Heart right ventricle (tissue), 16 donors: ENCODE data around the gene MPP1. TPM values are rescaled to one million over a fixed set of nuclear protein-coding genes. Genes with fewer than 3 reads are reported as not detected.
A peak's percentile ranks its signal among the peaks of the same experiment; 100 is the strongest.

ENCODE experiments used
- ATAC-seq, 8 donors: fragments of 200-7000 bp; cut with Tn5 transposase; one replicate each; pipeline ENCODE4 v1.9.1; 2020; ENCODE audit warnings: mild to moderate bottlenecking in 8 of 8, moderate library complexity in 8 of 8, moderate number of reproducible peaks in 1 of 8
- DNase-seq, 2 donors: peaks; one replicate each; pipeline ENCODE4 v3.0.0-alpha.2; 2020
- H3K27ac ChIP-seq, 10 donors: fragments of 200-600 bp; sonication (generic) in 2 of 10; one replicate each; pipeline versions ENCODE4 v1.5.0 to v1.8.0; 2020 to 2022; ENCODE audit warnings: mild to moderate bottlenecking in 3 of 10
- H3K27me3 ChIP-seq, 7 donors: fragments of 200-600 bp; one replicate each; pipeline ENCODE4 v1.8.0; 2021 to 2022; ENCODE audit warnings: mild to moderate bottlenecking in 2 of 7
- H3K36me3 ChIP-seq, 9 donors: fragments of 200-600 bp; sonication (generic) in 1 of 9; one replicate each; pipeline versions ENCODE4 v1.5.0 to v1.8.0; 2020 to 2022; ENCODE audit warnings: mild to moderate bottlenecking in 2 of 9
- H3K4me1 ChIP-seq, 9 donors: fragments of 200-600 bp; sonication (generic) in 1 of 9; one replicate each; pipeline versions ENCODE4 v1.5.0 to v1.8.0; 2020 to 2022; ENCODE audit warnings: mild to moderate bottlenecking in 4 of 9
- H3K4me3 ChIP-seq, 10 donors: fragments of 200-600 bp; sonication (generic) in 2 of 10; one replicate each; pipeline versions ENCODE4 v1.5.0 to v1.8.0; 2020 to 2022; ENCODE audit warnings: mild to moderate bottlenecking in 7 of 10, moderate library complexity in 2 of 10
- H3K9me3 ChIP-seq, 11 donors: fragments of 200-600 bp in 10 of 11; sonication (generic) in 2 of 11; one replicate each; pipeline versions ENCODE4 v1.5.0 to v1.8.0; 2013 to 2022; ENCODE audit warnings: mild to moderate bottlenecking in 2 of 11, control low read depth in 1 of 11, moderate library complexity in 1 of 11
- CTCF ChIP-seq, 9 donors: fragments of 200-600 bp; sonication (generic) in 2 of 9; IDR thresholded peaks; one replicate each; pipeline versions ENCODE4 v1.5.0 to v1.8.0; 2021 to 2022; ENCODE audit warnings: antibody characterized with exemption in 9 of 9, mild to moderate bottlenecking in 5 of 9, moderate library complexity in 1 of 9
- WGBS, 2 donors: extraction: QIAGEN DNeasy Blood & Tissue Kit; methylation state at CpG; one replicate each; pipeline ENCODE4 v1.1.7; 2013; ENCODE audit warnings: inconsistent platforms in 1 of 2; 5-methylcytosine and 5-hydroxymethylcytosine counted together
- intact Hi-C, 10 donors: fragments of 100-400 bp; cut with DNase I; formaldehyde crosslinking; loops; one replicate each; pipeline versions ENCODE4 v1.11.1 to v1.14.2; 2022
- polyA plus RNA-seq, 2 donors: library from polyadenylated mRNA; stranded (reverse); fragments of 200-250 nt; gene quantifications; one replicate each; pipeline ENCODE4 v1.2.3, GENCODE V29; 2013
- total RNA-seq, 10 donors: library from RNA; stranded (reverse); fragmentation: NEBNext Ultra II Directional in 3 of 10; extraction: Animal tissue kit (Norgen Biotek cat#: 25700) in 3 of 10; gene quantifications; one replicate each; pipeline versions ENCODE4 v1.2.1 to v1.2.4, GENCODE V29; 2021 to 2023
- donor health status: Arrhythmogenic right ventricular cardiomyopathy.
- donor health status: ischemic (EF 13 %, LVEDD 7.1; RV severe dilation, severe dysfunction).
- donor health status: healthy with polysubstance abuse.
- donor health status: DM: no; HTN: yes; CAD: no.
- donor health status: DM: no; HTN: no; CAD: no.
- donor health status: ischemic (EF 25% LVEDD 6.9; RV normal size, moderate dysfunction).
- donor health status: ischemic (EF 25% LVEDD 5.7; RV mildly dilated, moderate dysfunction).
- donor health status: healthy.
- donor health status: DM: yes; HTN: yes; CAD: no.
- donor health status: Ischemic cardiomyopathy.
- donor health status: ischemic (EF 35%, LVEDD 5.7; RV mildly dilated, moderate dysfunction).
- donor health status: nonischemic (EF 11% LVEDD 7.7; RV severe dilation, severe dysfunction).
- donor health status: DM: yes; HTN: yes; CAD: no.
- donor health status: PGD.
- donor health status: ischemic (EF 29% LVEDD 5.4; RV normal size, mild dysfunction).
- donor health status: nonischemic (EF 23%, LVEDD 6.1; RV moderate dilation, normal function).

MPP1 gene
- total and polyA plus RNA-seq, 12 donors, result 18.4 to 50.6 (median 39.6) TPM

- Histone ChIP-seq H3K4me3 (peak overlapping the region in 1 of 10 donors; percentile 9), H3K9me3 (no peaks in the 10 kb centered on the region), H3K4me1 (peaks cover 0 to 42% (median 11%) of the 10 kb centered on the region in 9 donors), H3K36me3 (no peaks in the 10 kb centered on the region), H3K27me3 (no peaks in the 10 kb centered on the region), H3K27ac (peak overlapping the region in 4 of 10 donors; percentile 22 to 88 (median 52))
- no peak for ATAC-seq
- TF ChIP-seq CTCF (IDR thresholded peaks at IDR 0.05), result no peak
- DNase-seq, result no peak
- WGBS, 2 donors, result 75 to 80% methylated on average over 8 of the region's 8 CpGs
- intact Hi-C loops, result no loop called here
These were observed 4.6 kb downstream of the MPP1 start for GRCh38 chrX:154800478-154801210.

- WGBS, 2 donors, result 46 to 55% methylated on average over 9 of the region's 9 CpGs
- ATAC-seq (peak in 4 of 8 donors; percentile 16 to 37 (median 34)), DNase-seq (no peak)
- Histone ChIP-seq H3K27ac (peak overlapping the region in 5 of 10 donors; percentile 3 to 88 (median 50)), H3K4me1 (peaks cover 0 to 44% (median 11%) of the 10 kb centered on the region in 9 donors), H3K36me3 (no peaks in the 10 kb centered on the region), H3K4me3 (peak overlapping the region in 1 of 10 donors; percentile 9), H3K9me3 (no peaks in the 10 kb centered on the region), H3K27me3 (no peaks in the 10 kb centered on the region)
- intact Hi-C loops, result no loop called here
- TF ChIP-seq CTCF (IDR thresholded peaks at IDR 0.05), result no peak
These were observed 5.5 kb downstream of the MPP1 start for GRCh38 chrX:154799556-154800348.

GRCh38 chrX:154797006-154797405, 8.3 kb downstream of the MPP1 start:
- intact Hi-C loops, result no loop called here
- Histone ChIP-seq H3K27me3 (no peaks in the 10 kb centered on the region), H3K4me3 (no peak overlapping the region), H3K9me3 (no peaks in the 10 kb centered on the region), H3K4me1 (peaks cover 0 to 39% (median 11%) of the 10 kb centered on the region in 9 donors), H3K27ac (peak overlapping the region in 1 of 10 donors; percentile 1), H3K36me3 (no peaks in the 10 kb centered on the region)
- no peak for TF ChIP-seq CTCF (IDR thresholded peaks at IDR 0.05)
- WGBS, 2 donors, result 66% methylated on average over 6 of the region's 6 CpGs
- ATAC-seq (no peak), DNase-seq (no peak)

- peak overlapping the region in 1 of 10 donors; percentile 64 for H3K27ac ChIP-seq
These were observed 10.3 kb downstream of the MPP1 start for GRCh38 chrX:154795016-154795415.

More at GRCh38 chrX:154795016-154795415, 10.3 kb downstream of the MPP1 start:
- DNase-seq (no peak), ATAC-seq (no peak)
- H3K4me1 ChIP-seq, result peaks cover 0 to 25% (median 4%) of the 10 kb centered on the region in 9 donors
- intact Hi-C loops, result no loop called here
- 92 to 97% methylated on average over 2 of the region's 2 CpGs for WGBS, 2 donors
- no peak for TF ChIP-seq CTCF (IDR thresholded peaks at IDR 0.05)
- no peaks in the 10 kb centered on the region for H3K9me3 ChIP-seq
- no peak overlapping the region for H3K4me3 ChIP-seq
- H3K36me3 ChIP-seq, result peaks cover 0 to 6% (median 0%) of the 10 kb centered on the region in 9 donors
- H3K27me3 ChIP-seq, result no peaks in the 10 kb centered on the region
